ENCODE measurements around the gene CFDP1. TPM values are rescaled to one million over a fixed set of nuclear protein-coding genes. Genes with fewer than 3 reads are reported as not detected.

CFDP1 gene
- total and polyA plus RNA-seq, 2 of the 13 experiments (the other 11 are each of a cell fraction or from before 2014, with no cell fraction given) = 78.6 to 153 TPM

GRCh38 chr16:75306099-75306762 is 127.1 kb downstream of the CFDP1 start (continued):
- TF ChIP-seq EP300 (IDR thresholded peaks at IDR 0.05; ENCODE audit: low read depth in 2 of 2, low read length in 2 of 2) (peak in 1 of 2 experiments; percentile 85; a peak in 3 of 4 replicates), EP300 (CRISPR knock-in tag; IDR thresholded peaks at IDR 0.05; ENCODE audit: borderline replicate concordance) (peak; percentile 90), PCBP2 (optimal IDR thresholded peaks at IDR 0.05; ENCODE audit: low read depth, low read length, poor library complexity, severe bottlenecking) (no peak), IRF1 (CRISPR knock-in tag; IDR thresholded peaks at IDR 0.05; ENCODE audit: low read depth) (no peak), SMC3 (IDR thresholded peaks at IDR 0.05; ENCODE audit: low read length) (peak; percentile 28; the same call in 1 of the 2 replicates), IKZF5 (CRISPR knock-in tag; IDR thresholded peaks at IDR 0.05) (peak; percentile 90), ZFP91 (CRISPR knock-in tag; IDR thresholded peaks at IDR 0.05; ENCODE audit: borderline replicate concordance) (peak; percentile 16; the same call in 1 of the 2 replicates), RARA (CRISPR knock-in tag; IDR thresholded peaks at IDR 0.05) (peak; percentile 86), KAT7 (CRISPR knock-in tag; IDR thresholded peaks at IDR 0.05; ENCODE audit: borderline replicate concordance) (no peak), RFXAP (CRISPR knock-in tag; IDR thresholded peaks at IDR 0.05; ENCODE audit: borderline replicate concordance) (0 out of 2 replicates have a peak, but pooled peaks have one; percentile 63), MIXL1 (CRISPR knock-in tag; IDR thresholded peaks at IDR 0.05) (peak; percentile 96), HOMEZ (CRISPR knock-in tag; IDR thresholded peaks at IDR 0.05; ENCODE audit: low read depth) (peak; percentile 86), HNF4G (IDR thresholded peaks at IDR 0.05; ENCODE audit: borderline replicate concordance, low read depth, low read length) (peak; percentile 90), HNF4G (CRISPR knock-in tag; IDR thresholded peaks at IDR 0.05; ENCODE audit: borderline replicate concordance, low read depth) (peak; percentile 68; the same call in 1 of the 2 replicates), ZNF768 (CRISPR knock-in tag; IDR thresholded peaks at IDR 0.05) (no peak), JUN (CRISPR knock-in tag; IDR thresholded peaks at IDR 0.05) (peak; percentile 59), E2F5 (CRISPR knock-in tag; conservative IDR thresholded peaks at IDR 0.05) (0 out of 2 replicates have a peak, but pooled peaks have one; percentile 15), SPEN (CRISPR knock-in tag; IDR thresholded peaks at IDR 0.05; ENCODE audit: low read depth) (0 out of 2 replicates have a peak, but pooled peaks have one; percentile 27), NCOA2 (CRISPR knock-in tag; IDR thresholded peaks at IDR 0.05) (peak; percentile 82), KDM3A (CRISPR knock-in tag; IDR thresholded peaks at IDR 0.05; ENCODE audit: low read depth) (peak; percentile 89), ZNF816 (CRISPR knock-in tag; IDR thresholded peaks at IDR 0.05; ENCODE audit: borderline replicate concordance) (peak; percentile 81; the same call in 1 of the 2 replicates), TOPORS (CRISPR knock-in tag; IDR thresholded peaks at IDR 0.05) (peak; percentile 56; the same call in 1 of the 2 replicates), HDAC6 (IDR thresholded peaks at IDR 0.05; ENCODE audit: low read depth, low read length) (0 out of 2 replicates have a peak, but pooled peaks have one; percentile 12), LCORL (IDR thresholded peaks at IDR 0.05) (no peak), LCORL (CRISPR knock-in tag; IDR thresholded peaks at IDR 0.05) (peak; percentile 77)

All from HepG2 (cell line).